ENCODE measurements around the gene KIRREL3.

Gene KIRREL3

GRCh38 chr11:127000291-127000968 is at the start of gene KIRREL3:
KIRREL3 (minus strand) TSS chr11:127000770.
- peak; percentile 55 for DNase-seq (ENCODE audit: low spot score)

- DNase-seq (ENCODE audit: low spot score): no peak
These were observed 49.6 kb upstream of the KIRREL3 start for GRCh38 chr11:127050186-127050585.

GRCh38 chr11:127049486-127049885 is 48.9 kb upstream of the KIRREL3 start:
- no peak for DNase-seq (ENCODE audit: low spot score)

- DNase-seq (ENCODE audit: low spot score): peak; percentile 82
These were observed 44.0 kb upstream of the KIRREL3 start for GRCh38 chr11:127044535-127044934.

- DNase-seq (ENCODE audit: low spot score): peak; percentile 59
These were observed 41.9 kb upstream of the KIRREL3 start for GRCh38 chr11:127042445-127042844.

- no peak for DNase-seq (ENCODE audit: low spot score)
These were observed 39.0 kb upstream of the KIRREL3 start for GRCh38 chr11:127039591-127039990.

GRCh38 chr11:127037596-127037995 is 37.0 kb upstream of the KIRREL3 start:
- no peak for DNase-seq (ENCODE audit: low spot score)

GRCh38 chr11:127037001-127037400 is 36.4 kb upstream of the KIRREL3 start:
- peak; percentile 37 for DNase-seq (ENCODE audit: low spot score)

- no peak for DNase-seq (ENCODE audit: low spot score)
These were observed 35.3 kb upstream of the KIRREL3 start for GRCh38 chr11:127035824-127036223.

GRCh38 chr11:127034973-127035372 is 34.4 kb upstream of the KIRREL3 start:
- DNase-seq (ENCODE audit: low spot score): no peak

GRCh38 chr11:127028648-127029047 is 28.1 kb upstream of the KIRREL3 start:
- DNase-seq (ENCODE audit: low spot score): no peak

GRCh38 chr11:127027789-127028188 is 27.2 kb upstream of the KIRREL3 start:
- no peak for DNase-seq (ENCODE audit: low spot score)

- no peak for DNase-seq (ENCODE audit: low spot score)
These were observed 26.4 kb upstream of the KIRREL3 start for GRCh38 chr11:127027000-127027399.

- DNase-seq (ENCODE audit: low spot score): peak; percentile 92
These were observed 23.4 kb upstream of the KIRREL3 start for GRCh38 chr11:127023991-127024390.

GRCh38 chr11:127018683-127019279 is 18.2 kb upstream of the KIRREL3 start:
- DNase-seq (ENCODE audit: low spot score): no peak

- peak; percentile 87 for DNase-seq (ENCODE audit: low spot score)
These were observed 16.9 kb upstream of the KIRREL3 start for GRCh38 chr11:127017482-127017881.

- no peak for DNase-seq (ENCODE audit: low spot score)
These were observed 13.0 kb upstream of the KIRREL3 start for GRCh38 chr11:127013550-127013949.

- peak; percentile 9 for DNase-seq (ENCODE audit: low spot score)
These were observed 5.7 kb upstream of the KIRREL3 start for GRCh38 chr11:127006311-127006710.

- peak; percentile 79 for DNase-seq (ENCODE audit: low spot score)
These were observed 2.9 kb upstream of the KIRREL3 start for GRCh38 chr11:127003260-127003981.

- DNase-seq (ENCODE audit: low spot score): no peak
These were observed 2.2 kb upstream of the KIRREL3 start for GRCh38 chr11:127002669-127003259.

GRCh38 chr11:127000981-127001380 is 411 bp upstream of the KIRREL3 start:
- DNase-seq (ENCODE audit: low spot score): no peak

GRCh38 chr11:126999366-126999765 is 1.2 kb downstream of the KIRREL3 start:
- DNase-seq (ENCODE audit: low spot score): no peak

GRCh38 chr11:126997641-126998040 is 2.9 kb downstream of the KIRREL3 start:
- no peak for DNase-seq (ENCODE audit: low spot score)

Data from kidney tubule cell (primary cell).